GM19193 (cell line): ENCODE results near the gene DSP.

Experiments used
- POLR2A ChIP-seq: IDR thresholded peaks from 4 replicates; pipeline ENCODE4 v1.6.1; 2011; ENCODE audit not compliant: insufficient read depth, insufficient read length; ENCODE audit errors: extremely low read depth

The DSP gene

GRCh38 chr6:7546383-7546782 is 4.9 kb downstream of the DSP start:
- no peak for TF ChIP-seq POLR2A

GRCh38 chr6:7546896-7547295 is 5.4 kb downstream of the DSP start:
- TF ChIP-seq POLR2A: no peak

GRCh38 chr6:7547315-7547714 is 5.8 kb downstream of the DSP start:
- TF ChIP-seq POLR2A: no peak

- no peak for TF ChIP-seq POLR2A
Measured at GRCh38 chr6:7550433-7550801, 8.9 kb downstream of the DSP start.

- TF ChIP-seq POLR2A: no peak
Measured at GRCh38 chr6:7554533-7555275, 13.2 kb downstream of the DSP start.

GRCh38 chr6:7555671-7556070 is 14.2 kb downstream of the DSP start:
- no peak for TF ChIP-seq POLR2A

- no peak for TF ChIP-seq POLR2A
Measured at GRCh38 chr6:7556394-7557106, 15.1 kb downstream of the DSP start.

- no peak for TF ChIP-seq POLR2A
Measured at GRCh38 chr6:7557652-7558051, 16.2 kb downstream of the DSP start.

GRCh38 chr6:7558781-7559180 is 17.3 kb downstream of the DSP start:
- no peak for TF ChIP-seq POLR2A

- TF ChIP-seq POLR2A: no peak
Measured at GRCh38 chr6:7559196-7559595, 17.7 kb downstream of the DSP start.

- TF ChIP-seq POLR2A: no peak
Measured at GRCh38 chr6:7559651-7560385, 18.3 kb downstream of the DSP start.

GRCh38 chr6:7561153-7561964 is 19.9 kb downstream of the DSP start:
- TF ChIP-seq POLR2A: no peak

- no peak for TF ChIP-seq POLR2A
Measured at GRCh38 chr6:7562769-7563168, 21.3 kb downstream of the DSP start.

- TF ChIP-seq POLR2A: no peak
Measured at GRCh38 chr6:7566107-7566506, 24.6 kb downstream of the DSP start.
